DND-41 (cell line): Measurements from ENCODE around the gene DDRGK1.

Source experiments
- ATAC-seq: fragments of 200-7000 bp; cut with Tn5 transposase; 3 replicates; pipeline ENCODE4 v1.9.1; 2021; ENCODE audit warnings: low read depth; ENCODE audit not compliant: insufficient read depth
- DNase-seq: peaks from one replicate; pipeline ENCODE4 v3.0.0-alpha.2; 2020
- H2AFZ ChIP-seq: 2 replicates; pipeline ENCODE4 v1.6.0; 2012; ENCODE audit warnings: low read depth, low read length
- H3K27ac ChIP-seq: 2 replicates; pipeline ENCODE4 v1.5.1; 2012; ENCODE audit warnings: low read length, inconsistent platforms
- H3K27me3 ChIP-seq: fragments of 200-600 bp; sonication (generic); 2 replicates; pipeline ENCODE4 v1.6.0; 2012; ENCODE audit warnings: low read length, mild to moderate bottlenecking, inconsistent platforms; ENCODE audit not compliant: insufficient read depth, poor library complexity
- H3K36me3 ChIP-seq: 2 replicates; pipeline ENCODE4 v1.5.1; 2012; ENCODE audit warnings: low read length, inconsistent platforms; ENCODE audit not compliant: insufficient read depth
- H3K4me1 ChIP-seq: 2 replicates; pipeline ENCODE4 v1.5.1; 2012; ENCODE audit warnings: mild to moderate bottlenecking, low read length; ENCODE audit not compliant: insufficient read depth
- H3K4me2 ChIP-seq: 2 replicates; pipeline ENCODE4 v1.6.0; 2012; ENCODE audit warnings: mild to moderate bottlenecking, moderate library complexity, low read length, inconsistent platforms; ENCODE audit not compliant: insufficient read depth
- H3K4me3 ChIP-seq, 2 experiments: fragments of 200-600 bp in 1 of 2; shearing (Covaris generic) in 1 of 2; 2 replicates each; pipeline ENCODE4 v1.5.1; 2012 to 2016; ENCODE audit warnings: inconsistent platforms in 2 of 2, low read length in 2 of 2, mild to moderate bottlenecking in 2 of 2, low read depth in 1 of 2, moderate library complexity in 1 of 2
- H3K79me2 ChIP-seq: 2 replicates; pipeline ENCODE4 v1.6.0; 2012; ENCODE audit warnings: low read length, inconsistent platforms; ENCODE audit not compliant: insufficient read depth
- H3K9ac ChIP-seq: 2 replicates; pipeline ENCODE4 v1.6.0; 2012; ENCODE audit warnings: low read depth, mild to moderate bottlenecking, inconsistent platforms, low read length, moderate library complexity
- H3K9me3 ChIP-seq: 2 replicates; pipeline ENCODE4 v1.5.1; 2012; ENCODE audit warnings: low read length, moderate library complexity, mild to moderate bottlenecking, inconsistent platforms; ENCODE audit not compliant: insufficient read depth, severe bottlenecking
- H4K20me1 ChIP-seq: 2 replicates; pipeline ENCODE4 v1.6.0; 2012; ENCODE audit warnings: low read length; ENCODE audit not compliant: insufficient read depth
- CTCF ChIP-seq: IDR thresholded peaks from 2 replicates; pipeline ENCODE4 v1.5.1; 2012; ENCODE audit warnings: borderline replicate concordance, low read length, moderate library complexity, mild to moderate bottlenecking; ENCODE audit not compliant: poor library complexity, severe bottlenecking; ENCODE audit errors: extremely low read depth
- EZH2 ChIP-seq: IDR thresholded peaks from 3 replicates; pipeline ENCODE4 v1.6.1; 2012; ENCODE audit warnings: borderline replicate concordance, low read depth, mild to moderate bottlenecking, moderate library complexity, low read length, inconsistent platforms; ENCODE audit not compliant: severe bottlenecking

The DDRGK1 gene

GRCh38 chr20:3237958-3238615, 33.6 kb upstream of the DDRGK1 start:
- TF ChIP-seq CTCF, result no peak
- TF ChIP-seq EZH2, result no peak
- Histone ChIP-seq H3K9me3 (no peaks in the 10 kb centered on the region), H3K27me3 (peaks cover 18% of the 10 kb centered on the region), H3K79me2 (no peaks in the 10 kb centered on the region), H3K36me3 (no peaks in the 10 kb centered on the region), H3K27ac (no peak overlapping the region), H4K20me1 (peaks cover 8% of the 10 kb centered on the region; the same call in 1 of the 2 replicates), H3K4me2 (no peak overlapping the region), H2AFZ (no peak overlapping the region), H3K9ac (no peak overlapping the region), H3K4me1 (no peaks in the 10 kb centered on the region), H3K4me3 (no peak overlapping the region)
- DNase-seq, result no peak
- ATAC-seq, result no peak

GRCh38 chr20:3237011-3237957, 32.8 kb upstream of the DDRGK1 start:
- no peak overlapping the region for H3K4me2 ChIP-seq

GRCh38 chr20:3235666-3236324, 31.3 kb upstream of the DDRGK1 start:
- TF ChIP-seq CTCF (no peak), EZH2 (no peak)
- Histone ChIP-seq H2AFZ (no peak overlapping the region), H3K9me3 (no peaks in the 10 kb centered on the region), H3K27ac (no peak overlapping the region), H4K20me1 (peaks cover 8% of the 10 kb centered on the region; the same call in 1 of the 2 replicates), H3K36me3 (no peaks in the 10 kb centered on the region), H3K4me3 (no peak overlapping the region), H3K4me1 (no peaks in the 10 kb centered on the region), H3K4me2 (no peak overlapping the region), H3K9ac (no peak overlapping the region), H3K27me3 (peaks cover 18% of the 10 kb centered on the region), H3K79me2 (no peaks in the 10 kb centered on the region)
- DNase-seq (no peak), ATAC-seq (no peak)

More at GRCh38 chr20:3237011-3237957, 32.8 kb upstream of the DDRGK1 start:
- H3K36me3 ChIP-seq, result no peaks in the 10 kb centered on the region
- DNase-seq, result no peak
- no peak for ATAC-seq
- TF ChIP-seq EZH2 (no peak), CTCF (no peak)
- no peaks in the 10 kb centered on the region for H3K9me3 ChIP-seq
- H3K27me3 ChIP-seq, result peaks cover 18% of the 10 kb centered on the region
- H3K27ac ChIP-seq, result no peak overlapping the region
- H3K4me3 ChIP-seq, result no peak overlapping the region
- no peaks in the 10 kb centered on the region for H3K79me2 ChIP-seq
- no peaks in the 10 kb centered on the region for H3K4me1 ChIP-seq
- H3K9ac ChIP-seq, result no peak overlapping the region
- peaks cover 8% of the 10 kb centered on the region; the same call in 1 of the 2 replicates for H4K20me1 ChIP-seq
- no peak overlapping the region for H2AFZ ChIP-seq
